SK-N-SH treated with all-trans-retinoic acid at 6 μM for 48 hours (cell line): Measurements from ENCODE around the gene BOLA3.
A peak's percentile ranks its signal among the peaks of the same experiment; 100 is the strongest.

Source experiments
- ATAC-seq: fragments of 200-7000 bp; cut with Tn5 transposase; 3 replicates; pipeline ENCODE4 v1.9.1; 2020; ENCODE audit warnings: mild to moderate bottlenecking, moderate library complexity
- ARNTL ChIP-seq: fragments of 450-650 bp; formaldehyde crosslinking; IDR thresholded peaks from 2 replicates; pipeline ENCODE4 v1.5.0; 2020; ENCODE audit warnings: low read depth, mild to moderate bottlenecking, moderate library complexity, borderline replicate concordance
- BACH2 ChIP-seq: fragments of 250-450 bp; sonication (Bioruptor Pico); IDR thresholded peaks from 2 replicates; pipeline ENCODE4 v1.9.0; 2021; ENCODE audit warnings: mild to moderate bottlenecking, borderline replicate concordance
- CREB5 ChIP-seq: fragments of 250-450 bp; sonication (Bioruptor Pico); IDR thresholded peaks from 2 replicates; pipeline ENCODE4 v1.5.1; 2020; ENCODE audit warnings: low read depth, mild to moderate bottlenecking, moderate library complexity
- CSDC2 ChIP-seq: fragments of 250-450 bp; sonication (Bioruptor Pico); IDR thresholded peaks from 2 replicates; pipeline ENCODE4 v1.5.0; 2020; ENCODE audit warnings: mild to moderate bottlenecking, moderate library complexity
- CSRNP3 ChIP-seq: fragments of 250-450 bp; sonication (Bioruptor Pico); IDR thresholded peaks from 2 replicates; pipeline ENCODE4 v1.5.1; 2021; ENCODE audit warnings: mild to moderate bottlenecking, moderate library complexity
- ESRRG ChIP-seq: fragments of 250-450 bp; sonication (Bioruptor Pico); IDR thresholded peaks from 2 replicates; pipeline ENCODE4 v1.6.1; 2021; ENCODE audit warnings: mild to moderate bottlenecking
- GLIS3 ChIP-seq: fragments of 250-450 bp; sonication (Bioruptor Pico); IDR thresholded peaks from 2 replicates; pipeline ENCODE4 v1.5.0; 2020; ENCODE audit warnings: mild to moderate bottlenecking, moderate library complexity
- ISL1 ChIP-seq: fragments of 250-450 bp; sonication (Bioruptor Pico); IDR thresholded peaks from 2 replicates; pipeline ENCODE4 v2.1.2; 2022; ENCODE audit warnings: mild to moderate bottlenecking, moderate library complexity
- OSR1 ChIP-seq: fragments of 250-450 bp; sonication (Bioruptor Pico); IDR thresholded peaks from 2 replicates; pipeline ENCODE4 v1.8.0; 2022; ENCODE audit warnings: moderate library complexity, mild to moderate bottlenecking, inconsistent platforms
- PATZ1 ChIP-seq: fragments of 250-450 bp; sonication (Bioruptor Pico); IDR thresholded peaks from 2 replicates; pipeline ENCODE4 v1.8.0; 2020; ENCODE audit warnings: mild to moderate bottlenecking, moderate library complexity, borderline replicate concordance
- POU6F1 ChIP-seq: fragments of 250-450 bp; sonication (Bioruptor Pico); IDR thresholded peaks from 2 replicates; pipeline ENCODE4 v1.8.0; 2021; ENCODE audit warnings: low read depth, mild to moderate bottlenecking, moderate library complexity, borderline replicate concordance
- PPARA ChIP-seq: fragments of 250-450 bp; sonication (Bioruptor Pico); IDR thresholded peaks from 2 replicates; pipeline ENCODE4 v1.5.0; 2020; ENCODE audit warnings: mild to moderate bottlenecking, borderline replicate concordance
- RARB ChIP-seq: fragments of 250-450 bp; sonication (Bioruptor Pico); IDR thresholded peaks from 2 replicates; pipeline ENCODE4 v1.8.0; 2021; ENCODE audit warnings: mild to moderate bottlenecking, moderate library complexity
- SNAI2 ChIP-seq: fragments of 250-450 bp; sonication (Bioruptor Pico); IDR thresholded peaks from 2 replicates; pipeline ENCODE4 v1.5.0; 2020; ENCODE audit warnings: mild to moderate bottlenecking, moderate library complexity
- TCF4 ChIP-seq: fragments of 250-450 bp; sonication (Bioruptor Pico); IDR thresholded peaks from 2 replicates; pipeline ENCODE4 v1.8.0; 2021; ENCODE audit warnings: mild to moderate bottlenecking, moderate library complexity, borderline replicate concordance
- TOX ChIP-seq: fragments of 250-450 bp; sonication (Bioruptor Pico); IDR thresholded peaks from 2 replicates; pipeline ENCODE4 v1.8.0; 2021; ENCODE audit warnings: mild to moderate bottlenecking, moderate library complexity, borderline replicate concordance
- TSHZ2 ChIP-seq: fragments of 250-450 bp; sonication (Bioruptor Pico); IDR thresholded peaks from 2 replicates; pipeline ENCODE4 v1.5.0; 2020; ENCODE audit warnings: mild to moderate bottlenecking, moderate library complexity
- ZC3H10 ChIP-seq: fragments of 250-450 bp; sonication (Bioruptor Pico); IDR thresholded peaks from 2 replicates; pipeline ENCODE4 v1.5.1; 2021; ENCODE audit warnings: mild to moderate bottlenecking, moderate library complexity
- ZFP3 ChIP-seq: fragments of 250-450 bp; sonication (Bioruptor Pico); IDR thresholded peaks from 2 replicates; pipeline ENCODE4 v1.5.0; 2020; ENCODE audit warnings: mild to moderate bottlenecking, moderate library complexity
- ZFP30 ChIP-seq: fragments of 450-650 bp; formaldehyde crosslinking; IDR thresholded peaks from 2 replicates; pipeline ENCODE4 v1.5.0; 2022; ENCODE audit warnings: mild to moderate bottlenecking, moderate library complexity
- ZNF565 ChIP-seq: fragments of 450-650 bp; formaldehyde crosslinking; conservative IDR thresholded peaks from 2 replicates; pipeline ENCODE4 v1.5.0; 2020; ENCODE audit warnings: low read depth, mild to moderate bottlenecking, moderate library complexity
- ZNF70 ChIP-seq: fragments of 450-650 bp; formaldehyde crosslinking; IDR thresholded peaks from 2 replicates; pipeline ENCODE4 v1.5.0; 2020; ENCODE audit warnings: mild to moderate bottlenecking, moderate library complexity
- ZNF8 ChIP-seq: fragments of 450-650 bp; formaldehyde crosslinking; IDR thresholded peaks from 2 replicates; pipeline ENCODE4 v1.5.0; 2020; ENCODE audit warnings: mild to moderate bottlenecking, moderate library complexity

Gene BOLA3

GRCh38 chr2:74149247-74149525 lies 1.5 kb upstream of the BOLA3 start:
- no peak for ATAC-seq
- TF ChIP-seq TSHZ2 (CRISPR knock-in tag) (no peak), GLIS3 (CRISPR knock-in tag) (no peak)

- TF ChIP-seq PATZ1 (CRISPR knock-in tag), result no peak
- no peak for TF ChIP-seq ZFP3 (CRISPR knock-in tag)
- TF ChIP-seq ZC3H10 (CRISPR knock-in tag), result no peak
- no peak for TF ChIP-seq ZFP30 (CRISPR knock-in tag)
- no peak for TF ChIP-seq TOX (CRISPR knock-in tag)
- no peak for TF ChIP-seq ISL1 (CRISPR knock-in tag)
- no peak for TF ChIP-seq TCF4 (CRISPR knock-in tag)
- TF ChIP-seq SNAI2 (CRISPR knock-in tag), result no peak
- no peak for TF ChIP-seq POU6F1 (CRISPR knock-in tag)
- TF ChIP-seq CSRNP3 (CRISPR knock-in tag), result no peak
- no peak for TF ChIP-seq BACH2 (CRISPR knock-in tag)
- TF ChIP-seq OSR1, result no peak
- no peak for TF ChIP-seq ZNF565 (CRISPR knock-in tag)
- TF ChIP-seq ZNF70 (CRISPR knock-in tag), result no peak
- TF ChIP-seq GLIS3 (CRISPR knock-in tag), result no peak
- no peak for TF ChIP-seq ARNTL (CRISPR knock-in tag)
- no peak for TF ChIP-seq RARB (CRISPR knock-in tag)
- no peak for TF ChIP-seq PPARA
- no peak for TF ChIP-seq ZNF8 (CRISPR knock-in tag)
- no peak for TF ChIP-seq ESRRG
- peak; percentile 11 for ATAC-seq
Measured at GRCh38 chr2:74148457-74149246, 940 bp upstream of the BOLA3 start.

- ATAC-seq, result peak; percentile 33
- TF ChIP-seq ZC3H10 (CRISPR knock-in tag) (no peak), TSHZ2 (CRISPR knock-in tag) (no peak), ESRRG (no peak), ZNF70 (CRISPR knock-in tag) (no peak), CSDC2 (CRISPR knock-in tag) (no peak), CSRNP3 (CRISPR knock-in tag) (no peak), ZNF565 (CRISPR knock-in tag) (no peak), CREB5 (CRISPR knock-in tag) (no peak), ARNTL (CRISPR knock-in tag) (no peak), ZFP3 (CRISPR knock-in tag) (no peak), OSR1 (no peak)
Measured at GRCh38 chr2:74146929-74147726, 584 bp downstream of the BOLA3 start.
